ENCODE measurements around the gene IFNLR1. TPM values are rescaled to one million over a fixed set of nuclear protein-coding genes. Genes with fewer than 3 reads are reported as not detected.

Gene IFNLR1
- total and polyA plus RNA-seq, 8 donors, result 2.5 to 5.9 (median 4.1) TPM

DNA sequence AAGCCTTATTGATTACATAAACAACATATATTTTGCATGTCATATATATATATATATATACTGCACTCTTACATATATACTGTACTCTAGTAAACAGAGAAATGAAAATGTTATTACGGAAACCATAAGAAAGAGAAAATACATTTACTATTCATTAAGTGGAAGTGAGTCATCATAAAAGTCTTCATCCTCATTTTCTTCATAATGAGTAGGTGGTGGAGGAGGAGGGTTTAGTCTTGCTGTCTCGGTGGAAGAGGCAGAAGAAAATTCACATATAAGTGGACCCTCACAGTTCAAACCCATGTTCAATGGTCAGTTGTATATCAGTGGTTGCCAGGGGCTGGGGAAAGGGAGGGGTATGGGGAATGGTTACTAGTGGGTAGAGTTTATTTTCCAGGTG lies 8.0 kb upstream of the IFNLR1 start:
- Histone ChIP-seq H3K27ac (no peak overlapping the region), H3K9me3 (no peaks in the 10 kb centered on the region), H3K27me3 (no peaks in the 10 kb centered on the region), H3K36me3 (no peaks in the 10 kb centered on the region), H3K4me1 (peaks cover 0 to 72% of the 10 kb centered on the region in 2 donors), H3K4me3 (no peak overlapping the region)
- DNase-seq (no peak), ATAC-seq (no peak)
- intact Hi-C loops (cut with DNase I), result no loop called here
- TF ChIP-seq CTCF (IDR thresholded peaks at IDR 0.05), result no peak

- DNase-seq (no peak), ATAC-seq (no peak)
- H3K4me3 ChIP-seq, result no peak overlapping the region
- no peaks in the 10 kb centered on the region for H3K9me3 ChIP-seq
- TF ChIP-seq CTCF (IDR thresholded peaks at IDR 0.05), result no peak
- intact Hi-C loops (cut with DNase I), result no loop called here
- no peaks in the 10 kb centered on the region for H3K36me3 ChIP-seq
- H3K27me3 ChIP-seq, result peaks cover 0 to 13% of the 10 kb centered on the region in 2 donors
- no peak overlapping the region for H3K27ac ChIP-seq
- H3K4me1 ChIP-seq, result peaks cover 0 to 75% of the 10 kb centered on the region in 2 donors
These were observed 6.0 kb upstream of the IFNLR1 start for GRCh38 chr1:24193046-24193445.

DNA sequence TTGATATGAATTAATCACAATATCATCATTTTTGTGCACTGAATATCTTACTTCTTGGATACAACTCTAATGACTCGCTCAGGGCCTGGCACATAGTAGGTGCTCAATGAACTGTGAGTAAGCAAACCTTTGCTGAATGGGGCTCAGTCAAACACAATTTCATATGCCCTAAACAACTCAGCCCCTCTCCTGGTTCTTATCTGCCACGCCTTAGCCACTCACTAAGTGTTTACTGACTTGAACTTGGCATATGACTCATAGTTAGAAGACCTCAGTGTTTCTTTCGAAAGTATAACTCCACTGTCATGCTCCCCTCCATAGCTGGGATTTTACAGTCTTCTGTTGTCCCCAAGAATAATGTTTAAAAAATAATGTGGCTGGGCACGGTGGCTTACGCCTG lies 4.8 kb upstream of the IFNLR1 start:
- Histone ChIP-seq H3K4me3 (no peak overlapping the region), H3K4me1 (peaks cover 0 to 75% of the 10 kb centered on the region in 2 donors), H3K9me3 (no peaks in the 10 kb centered on the region), H3K27me3 (peaks cover 0 to 25% of the 10 kb centered on the region in 2 donors), H3K36me3 (no peaks in the 10 kb centered on the region), H3K27ac (peak overlapping the region in 1 of 2 donors; percentile 60)
- ATAC-seq (peak; percentile 57), DNase-seq (no peak)
- intact Hi-C loops (cut with DNase I), result no loop called here
- TF ChIP-seq CTCF (IDR thresholded peaks at IDR 0.05), result no peak

GRCh38 chr1:24190983-24191461 lies 3.9 kb upstream of the IFNLR1 start:
- no peak for DNase-seq
- Histone ChIP-seq H3K27me3 (peaks cover 0 to 33% of the 10 kb centered on the region in 2 donors), H3K4me3 (no peak overlapping the region), H3K36me3 (no peaks in the 10 kb centered on the region), H3K27ac (peak overlapping the region in 1 of 2 donors; percentile 60), H3K9me3 (no peaks in the 10 kb centered on the region), H3K4me1 (peaks cover 0 to 74% of the 10 kb centered on the region in 2 donors)
- no peak for ATAC-seq
- TF ChIP-seq CTCF (IDR thresholded peaks at IDR 0.05), result no peak
- intact Hi-C loops (cut with DNase I), result no loop called here

DNA sequence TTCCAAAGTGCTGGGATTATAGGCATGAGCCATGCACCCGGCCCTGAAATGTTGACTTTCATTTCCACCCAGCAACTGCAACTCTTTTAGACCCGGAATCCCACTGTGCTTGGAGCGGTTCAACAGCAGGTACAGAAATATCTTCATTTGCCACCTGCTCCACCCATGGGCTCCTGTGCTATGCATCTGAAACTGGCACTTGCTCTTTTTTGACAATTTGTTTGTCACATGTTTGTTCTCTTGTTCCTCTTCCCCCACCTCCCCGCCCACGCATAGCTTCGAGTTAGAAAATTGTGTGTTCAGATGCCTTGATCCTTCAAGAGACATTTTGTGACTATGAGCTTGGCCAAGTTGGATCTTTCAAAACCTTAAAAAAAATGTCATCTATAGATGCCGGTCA lies 2.4 kb upstream of the IFNLR1 start:
- no peak overlapping the region for H3K4me3 ChIP-seq
- intact Hi-C loops (cut with DNase I), result no loop called here
- peaks cover 0 to 43% of the 10 kb centered on the region in 2 donors for H3K27me3 ChIP-seq
- ATAC-seq (no peak), DNase-seq (peak in 1 of 4 donors; percentile 56)
- H3K36me3 ChIP-seq, result no peaks in the 10 kb centered on the region
- no peak for TF ChIP-seq CTCF (IDR thresholded peaks at IDR 0.05)
- H3K4me1 ChIP-seq, result peaks cover 0 to 64% of the 10 kb centered on the region in 2 donors
- peak overlapping the region in 1 of 2 donors; percentile 60 for H3K27ac ChIP-seq
- no peaks in the 10 kb centered on the region for H3K9me3 ChIP-seq
